SU-DHL-6 (cell line): ENCODE results near the gene PRSS56.

Source experiments
- H2AFZ ChIP-seq: fragments of 200-600 bp; sonication (generic); 2 replicates; pipeline ENCODE4 v1.6.1; 2014; ENCODE audit warnings: low read depth, mild to moderate bottlenecking, moderate library complexity, mixed read lengths, antibody characterized with exemption, low read length; ENCODE audit not compliant: severe bottlenecking
- H3F3A ChIP-seq: fragments of 200-600 bp; shearing (Covaris generic); 2 replicates; pipeline ENCODE4 v1.6.0; 2016; ENCODE audit warnings: antibody characterized with exemption, mild to moderate bottlenecking; ENCODE audit not compliant: insufficient read depth
- H3K27ac ChIP-seq: fragments of 200-600 bp; sonication (generic); 2 replicates; pipeline ENCODE4 v1.5.1; 2016; ENCODE audit warnings: low read depth, mild to moderate bottlenecking, low read length, moderate library complexity, mixed read lengths
- H3K27me3 ChIP-seq: fragments of 200-600 bp; sonication (generic), shearing (Covaris generic); 2 replicates; pipeline ENCODE4 v1.6.0; 2014; ENCODE audit warnings: mild to moderate bottlenecking, low read length
- H3K36me3 ChIP-seq: fragments of 200-600 bp; sonication (generic); 2 replicates; pipeline ENCODE4 v1.6.1; 2014; ENCODE audit warnings: mild to moderate bottlenecking, low read length, mixed read lengths
- H3K4me2 ChIP-seq: fragments of 300-600, 200-600 bp; shearing (Covaris generic), sonication (generic); 2 replicates; pipeline ENCODE4 v1.6.0; 2014; ENCODE audit warnings: low read length, low read depth, mild to moderate bottlenecking; ENCODE audit not compliant: poor library complexity, severe bottlenecking
- H3K4me3 ChIP-seq: fragments of 200-600 bp; sonication (generic); 2 replicates; pipeline ENCODE4 v1.5.1; 2014; ENCODE audit warnings: antibody characterized with exemption, low read length, mild to moderate bottlenecking, mixed read lengths; ENCODE audit not compliant: insufficient read depth, poor library complexity, severe bottlenecking
- H3K79me2 ChIP-seq: fragments of 200-600 bp; sonication (generic); 2 replicates; pipeline ENCODE4 v1.6.1; 2014; ENCODE audit warnings: mild to moderate bottlenecking, low read length, moderate library complexity; ENCODE audit not compliant: insufficient read depth
- H3K9ac ChIP-seq: fragments of 200-600 bp; sonication (generic); 2 replicates; pipeline ENCODE4 v1.7.0; 2014; ENCODE audit warnings: mild to moderate bottlenecking, low read length
- H3K9me2 ChIP-seq: fragments of 200-600 bp; sonication (generic); replicated peaks from 2 replicates; pipeline ENCODE4 v1.6.1; 2014; ENCODE audit warnings: low read length; ENCODE audit not compliant: insufficient read depth
- H3K9me3 ChIP-seq: fragments of 200-600 bp; sonication (generic); 2 replicates; pipeline ENCODE4 v1.6.1; 2014; ENCODE audit warnings: low read length, mixed read lengths; ENCODE audit not compliant: insufficient read depth
- H4K20me1 ChIP-seq: fragments of 200-600 bp; sonication (generic); 2 replicates; pipeline ENCODE4 v1.6.1; 2014; ENCODE audit warnings: low read depth, mild to moderate bottlenecking, antibody characterized with exemption, low read length, moderate library complexity, mixed read lengths
- CTCF ChIP-seq: fragments of 200-600 bp; sonication (generic); IDR thresholded peaks from one replicate; pipeline ENCODE4 v1.5.1; 2017; ENCODE audit warnings: antibody characterized with exemption, mild to moderate bottlenecking, low read length, moderate library complexity; ENCODE audit not compliant: insufficient read depth, poor library complexity, severe bottlenecking
- EZH2phosphoT487 ChIP-seq: fragments of 200-600 bp; sonication (generic), shearing (Covaris generic); conservative IDR thresholded peaks from 2 replicates; pipeline ENCODE4 v1.6.1; 2018; ENCODE audit warnings: mild to moderate bottlenecking, antibody characterized with exemption, low read length, moderate library complexity, mixed read lengths

The PRSS56 gene

GRCh38 chr2:232488721-232489300, 31.4 kb upstream of the PRSS56 start:
- H3K36me3 ChIP-seq = no peaks in the 10 kb centered on the region
- H3K4me3 ChIP-seq = no peak overlapping the region
- no peak overlapping the region for H3K9ac ChIP-seq
- no peaks in the 10 kb centered on the region for H3K79me2 ChIP-seq
- no peak overlapping the region for H2AFZ ChIP-seq
- no peak for TF ChIP-seq EZH2phosphoT487
- TF ChIP-seq CTCF = no peak
- no peak overlapping the region for H3K27ac ChIP-seq
- H3F3A ChIP-seq = no peaks in the 10 kb centered on the region
- no peaks in the 10 kb centered on the region for H3K9me2 ChIP-seq
- no peak overlapping the region for H3K4me2 ChIP-seq
- no peaks in the 10 kb centered on the region for H4K20me1 ChIP-seq
- H3K27me3 ChIP-seq = no peaks in the 10 kb centered on the region
- no peaks in the 10 kb centered on the region for H3K9me3 ChIP-seq

- no peaks in the 10 kb centered on the region for H3F3A ChIP-seq
- TF ChIP-seq EZH2phosphoT487 (no peak), CTCF (no peak)
- no peaks in the 10 kb centered on the region for H3K9me2 ChIP-seq
- no peaks in the 10 kb centered on the region for H4K20me1 ChIP-seq
- no peaks in the 10 kb centered on the region for H3K27me3 ChIP-seq
- H3K27ac ChIP-seq = no peak overlapping the region
- H3K4me3 ChIP-seq = no peak overlapping the region
- no peaks in the 10 kb centered on the region for H3K9me3 ChIP-seq
- no peak overlapping the region for H3K9ac ChIP-seq
- no peaks in the 10 kb centered on the region for H3K79me2 ChIP-seq
- no peak overlapping the region for H3K4me2 ChIP-seq
- no peaks in the 10 kb centered on the region for H3K36me3 ChIP-seq
- no peak overlapping the region for H2AFZ ChIP-seq
Observed at GRCh38 chr2:232489516-232490220, 30.5 kb upstream of the PRSS56 start.

GRCh38 chr2:232490221-232491138, 29.7 kb upstream of the PRSS56 start:
- H3K4me2 ChIP-seq = no peak overlapping the region
- H2AFZ ChIP-seq = no peak overlapping the region
- no peak for TF ChIP-seq EZH2phosphoT487
- no peak for TF ChIP-seq CTCF
- no peaks in the 10 kb centered on the region for H3K36me3 ChIP-seq
- H3K27me3 ChIP-seq = no peaks in the 10 kb centered on the region
- H3K4me3 ChIP-seq = no peak overlapping the region
- no peaks in the 10 kb centered on the region for H3K9me3 ChIP-seq
- H3K9me2 ChIP-seq = no peaks in the 10 kb centered on the region
- no peaks in the 10 kb centered on the region for H3F3A ChIP-seq
- no peaks in the 10 kb centered on the region for H4K20me1 ChIP-seq
- no peak overlapping the region for H3K9ac ChIP-seq
- no peak overlapping the region for H3K27ac ChIP-seq
- H3K79me2 ChIP-seq = no peaks in the 10 kb centered on the region
